Panc1 (cell line): ENCODE data around the gene CA5B. TPM values are rescaled to one million over a fixed set of nuclear protein-coding genes. Genes with fewer than 3 reads are reported as not detected.

Source experiments
- ATAC-seq: fragments of 200-7000 bp; cut with Tn5 transposase; 2 replicates; pipeline ENCODE4 v1.9.1; 2020; ENCODE audit warnings: mild to moderate bottlenecking, moderate library complexity
- BruUV-seq: library from RNA; stranded (reverse); fragments of 400-500 nt; replicated peaks from 2 replicates; lab custom pipeline; 2021; lab: Mats Ljungman, UMichigan
- CTCF ChIA-PET: fragments of 300-600 bp; sonication (Branson Sonifier 250); formaldehyde crosslinking; loops from one replicate; lab custom pipeline; 2022; ENCODE audit warnings: antibody characterized with exemption; lab: Charles Lee
- POLR2A ChIA-PET: fragments of 300-600 bp; sonication (Branson Sonifier 250); formaldehyde crosslinking; loops from one replicate; lab custom pipeline; 2022; ENCODE audit warnings: antibody characterized with exemption; lab: Charles Lee
- DNase-seq: peaks from one replicate; pipeline ENCODE4 v3.0.0-alpha.2; 2010; ENCODE audit warnings: low read depth, low spot score
- H3K27ac ChIP-seq: 2 replicates; pipeline ENCODE4 v1.5.1; 2011; ENCODE audit warnings: mild to moderate bottlenecking, low read length, inconsistent platforms
- H3K27me3 ChIP-seq: fragments of 200-500 bp; sonication (Bioruptor generic); 2 replicates; pipeline ENCODE4 v1.6.0; 2014; ENCODE audit warnings: low read length, inconsistent platforms; ENCODE audit not compliant: control insufficient read depth, insufficient read depth
- H3K36me3 ChIP-seq: fragments of 200-500 bp; sonication (Bioruptor generic); 2 replicates; pipeline ENCODE4 v1.5.1; 2014; ENCODE audit warnings: inconsistent platforms, mild to moderate bottlenecking, low read length, moderate library complexity; ENCODE audit not compliant: control insufficient read depth, insufficient read depth
- H3K4me1 ChIP-seq: 2 replicates; pipeline ENCODE4 v1.5.1; 2011; ENCODE audit warnings: inconsistent platforms, mild to moderate bottlenecking, low read length, moderate library complexity; ENCODE audit not compliant: control insufficient read depth, insufficient read depth
- H3K4me3 ChIP-seq, 2 experiments: 2 replicates each; pipeline ENCODE4 v1.5.1; 2011 to 2012; ENCODE audit warnings: low read depth in 2 of 2, low read length in 2 of 2, mild to moderate bottlenecking in 2 of 2, inconsistent platforms in 1 of 2, moderate library complexity in 1 of 2
- H3K9me3 ChIP-seq: fragments of 200-500 bp; sonication (Bioruptor generic); 2 replicates; pipeline ENCODE4 v1.5.1; 2014; ENCODE audit warnings: low read depth, mild to moderate bottlenecking, inconsistent platforms, low read length, moderate library complexity; ENCODE audit not compliant: control insufficient read depth, insufficient read depth
- POLR2AphosphoS5 ChIP-seq: IDR thresholded peaks from 2 replicates; pipeline ENCODE4 v1.6.1; 2012; ENCODE audit warnings: mild to moderate bottlenecking, low read depth, low read length, moderate library complexity
- SIN3A ChIP-seq: IDR thresholded peaks from 2 replicates; pipeline ENCODE4 v1.6.1; 2012; ENCODE audit warnings: low read depth, mild to moderate bottlenecking, low read length, moderate library complexity, borderline replicate concordance; ENCODE audit not compliant: insufficient read depth
- TCF7L2 ChIP-seq: IDR thresholded peaks from 2 replicates; pipeline ENCODE4 v1.6.1; 2011; ENCODE audit warnings: mild to moderate bottlenecking, low read depth, low read length, inconsistent platforms
- in situ Hi-C: cut with HindIII; loops from 2 replicates; pipeline ENCODE4 v1.10.0; 2016; ENCODE audit warnings: low sequenced_read_pairs, low pct_unique_long_range_greater_than_20kb
- intact Hi-C: fragments of 100-400 bp; cut with micrococcal nuclease; formaldehyde crosslinking; loops from one replicate; pipeline ENCODE4 v1.10.0; 2022; ENCODE audit not compliant: unreplicated experiment
- total RNA-seq: library from RNA; stranded (reverse); gene quantifications from one replicate; pipeline ENCODE4 v1.2.1, GENCODE V29; 2021; ENCODE audit not compliant: unreplicated experiment
- TF ChIP-seq, protein P1 (sequence below), 2 experiments: IDR thresholded peaks; 2 replicates each; pipeline ENCODE4 v1.6.1; 2011 to 2012; ENCODE audit warnings: low read depth in 2 of 2, control low read depth in 1 of 2, low read length in 1 of 2, mild to moderate bottlenecking in 1 of 2, moderate library complexity in 1 of 2; ENCODE audit not compliant: insufficient read depth in 1 of 2
- TF ChIP-seq, protein P2 (sequence below): fragments of 450-650 bp; IDR thresholded peaks from 2 replicates; pipeline ENCODE4 v1.5.1; 2017; ENCODE audit warnings: mild to moderate bottlenecking

Gene CA5B
- total RNA-seq, 1 experiment from 2014 or later = 6.8 TPM

DNA sequence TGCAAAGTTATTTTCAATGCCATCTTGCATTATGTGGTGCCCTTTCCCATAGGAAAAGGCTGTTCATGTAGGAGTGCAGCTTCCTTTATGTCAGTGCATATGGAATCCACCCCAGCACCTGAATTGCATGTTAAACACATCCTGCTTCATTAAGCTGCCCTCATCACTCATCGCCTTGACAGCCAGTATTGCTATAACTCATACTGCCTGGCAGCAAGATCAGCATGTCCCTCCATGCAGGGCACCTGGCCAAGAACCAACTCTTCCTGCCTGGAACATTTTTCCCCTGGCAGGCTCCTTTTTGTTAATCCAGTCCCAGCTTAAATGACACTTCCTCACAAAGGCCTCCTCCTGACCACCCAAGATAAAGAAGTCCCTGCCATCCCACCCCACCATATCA lies 23.5 kb upstream of the CA5B start:
- no peak for TF ChIP-seq POLR2AphosphoS5
- no peak for TF ChIP-seq SIN3A
- no peak for TF ChIP-seq TCF7L2
- TF ChIP-seq, protein P1, sequence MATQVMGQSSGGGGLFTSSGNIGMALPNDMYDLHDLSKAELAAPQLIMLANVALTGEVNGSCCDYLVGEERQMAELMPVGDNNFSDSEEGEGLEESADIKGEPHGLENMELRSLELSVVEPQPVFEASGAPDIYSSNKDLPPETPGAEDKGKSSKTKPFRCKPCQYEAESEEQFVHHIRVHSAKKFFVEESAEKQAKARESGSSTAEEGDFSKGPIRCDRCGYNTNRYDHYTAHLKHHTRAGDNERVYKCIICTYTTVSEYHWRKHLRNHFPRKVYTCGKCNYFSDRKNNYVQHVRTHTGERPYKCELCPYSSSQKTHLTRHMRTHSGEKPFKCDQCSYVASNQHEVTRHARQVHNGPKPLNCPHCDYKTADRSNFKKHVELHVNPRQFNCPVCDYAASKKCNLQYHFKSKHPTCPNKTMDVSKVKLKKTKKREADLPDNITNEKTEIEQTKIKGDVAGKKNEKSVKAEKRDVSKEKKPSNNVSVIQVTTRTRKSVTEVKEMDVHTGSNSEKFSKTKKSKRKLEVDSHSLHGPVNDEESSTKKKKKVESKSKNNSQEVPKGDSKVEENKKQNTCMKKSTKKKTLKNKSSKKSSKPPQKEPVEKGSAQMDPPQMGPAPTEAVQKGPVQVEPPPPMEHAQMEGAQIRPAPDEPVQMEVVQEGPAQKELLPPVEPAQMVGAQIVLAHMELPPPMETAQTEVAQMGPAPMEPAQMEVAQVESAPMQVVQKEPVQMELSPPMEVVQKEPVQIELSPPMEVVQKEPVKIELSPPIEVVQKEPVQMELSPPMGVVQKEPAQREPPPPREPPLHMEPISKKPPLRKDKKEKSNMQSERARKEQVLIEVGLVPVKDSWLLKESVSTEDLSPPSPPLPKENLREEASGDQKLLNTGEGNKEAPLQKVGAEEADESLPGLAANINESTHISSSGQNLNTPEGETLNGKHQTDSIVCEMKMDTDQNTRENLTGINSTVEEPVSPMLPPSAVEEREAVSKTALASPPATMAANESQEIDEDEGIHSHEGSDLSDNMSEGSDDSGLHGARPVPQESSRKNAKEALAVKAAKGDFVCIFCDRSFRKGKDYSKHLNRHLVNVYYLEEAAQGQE (IDR thresholded peaks at IDR 0.05; ENCODE audit: insufficient read depth in 1 of 2, low read depth in 2 of 2, low read length in 1 of 2) = no peak
- TF ChIP-seq, protein P2, sequence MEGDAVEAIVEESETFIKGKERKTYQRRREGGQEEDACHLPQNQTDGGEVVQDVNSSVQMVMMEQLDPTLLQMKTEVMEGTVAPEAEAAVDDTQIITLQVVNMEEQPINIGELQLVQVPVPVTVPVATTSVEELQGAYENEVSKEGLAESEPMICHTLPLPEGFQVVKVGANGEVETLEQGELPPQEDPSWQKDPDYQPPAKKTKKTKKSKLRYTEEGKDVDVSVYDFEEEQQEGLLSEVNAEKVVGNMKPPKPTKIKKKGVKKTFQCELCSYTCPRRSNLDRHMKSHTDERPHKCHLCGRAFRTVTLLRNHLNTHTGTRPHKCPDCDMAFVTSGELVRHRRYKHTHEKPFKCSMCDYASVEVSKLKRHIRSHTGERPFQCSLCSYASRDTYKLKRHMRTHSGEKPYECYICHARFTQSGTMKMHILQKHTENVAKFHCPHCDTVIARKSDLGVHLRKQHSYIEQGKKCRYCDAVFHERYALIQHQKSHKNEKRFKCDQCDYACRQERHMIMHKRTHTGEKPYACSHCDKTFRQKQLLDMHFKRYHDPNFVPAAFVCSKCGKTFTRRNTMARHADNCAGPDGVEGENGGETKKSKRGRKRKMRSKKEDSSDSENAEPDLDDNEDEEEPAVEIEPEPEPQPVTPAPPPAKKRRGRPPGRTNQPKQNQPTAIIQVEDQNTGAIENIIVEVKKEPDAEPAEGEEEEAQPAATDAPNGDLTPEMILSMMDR = no peak
- DNase-seq (no peak), ATAC-seq (no peak)
- Histone ChIP-seq H3K27ac (no peak overlapping the region), H3K9me3 (no peaks in the 10 kb centered on the region), H3K36me3 (no peaks in the 10 kb centered on the region), H3K4me3 (no peak overlapping the region), H3K27me3 (no peaks in the 10 kb centered on the region), H3K4me1 (no peaks in the 10 kb centered on the region)
- POLR2A ChIA-PET = no interaction called here
- CTCF ChIA-PET = no interaction called here
- in situ Hi-C loops (no loop called here), intact Hi-C loops (no loop called here)
- BruUV-seq = no TSS peak

DNA sequence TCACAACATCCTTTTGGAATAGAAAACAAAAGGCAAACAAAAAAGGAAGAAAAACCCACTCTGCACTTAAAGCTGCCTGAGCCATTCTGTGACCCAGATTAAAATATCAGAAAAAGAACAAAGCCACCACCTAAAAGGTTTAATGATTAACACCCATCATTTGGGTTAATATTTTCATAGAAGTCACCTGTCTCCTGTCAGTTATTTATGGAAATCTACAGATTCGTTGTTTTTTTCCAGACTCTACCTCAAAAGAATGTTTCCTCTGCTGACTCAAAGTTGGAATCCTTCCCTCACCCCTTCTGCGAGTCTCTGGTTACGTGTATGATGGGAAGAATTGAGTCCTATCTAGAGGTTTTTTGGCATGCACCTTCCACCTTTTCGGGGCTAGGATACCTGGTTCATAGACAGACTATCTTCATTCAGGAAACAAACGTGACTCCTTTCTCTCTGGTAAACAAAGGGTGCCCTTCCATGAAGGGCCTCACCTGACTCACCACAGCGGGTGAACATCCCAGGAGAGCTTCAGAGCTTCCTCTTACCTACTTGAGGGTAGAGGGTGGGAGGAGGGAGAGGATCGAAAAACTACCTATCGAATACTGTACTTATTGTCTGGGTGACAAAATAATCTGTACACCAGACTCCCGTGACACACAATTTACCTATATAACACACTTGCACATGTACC lies 19.6 kb upstream of the CA5B start:
- DNase-seq (no peak), ATAC-seq (no peak)
- Histone ChIP-seq H3K27me3 (no peaks in the 10 kb centered on the region), H3K36me3 (no peaks in the 10 kb centered on the region), H3K4me1 (no peaks in the 10 kb centered on the region), H3K27ac (no peak overlapping the region), H3K4me3 (no peak overlapping the region), H3K9me3 (no peaks in the 10 kb centered on the region)
- CTCF ChIA-PET = no interaction called here
- BruUV-seq = no TSS peak
- POLR2A ChIA-PET = no interaction called here
- intact Hi-C loops (no loop called here), in situ Hi-C loops (no loop called here)
- TF ChIP-seq POLR2AphosphoS5 = no peak
- TF ChIP-seq TCF7L2 = no peak
- no peak for TF ChIP-seq SIN3A
- TF ChIP-seq, protein P1 (IDR thresholded peaks at IDR 0.05; ENCODE audit: insufficient read depth in 1 of 2, low read depth in 2 of 2, low read length in 1 of 2) = no peak
- TF ChIP-seq, protein P2 = no peak
